Heart left ventricle (tissue), 16 donors: ENCODE measurements around the gene IFNA14. TPM values are rescaled to one million over a fixed set of nuclear protein-coding genes. Genes with fewer than 3 reads are reported as not detected.
A peak's percentile ranks its signal among the peaks of the same experiment; 100 is the strongest.
"Not testable (repeated sequence)": the region's sequence is repeated elsewhere in the genome, so short reads cannot be mapped to it uniquely, and the experiment has no call there.

Source experiments
- ATAC-seq, 4 donors: fragments of 200-7000 bp; cut with Tn5 transposase; one replicate each; pipeline ENCODE4 v1.9.1; 2020 to 2022; ENCODE audit warnings: moderate library complexity in 4 of 4, mild to moderate bottlenecking in 3 of 4, moderate number of reproducible peaks in 1 of 4
- DNase-seq, 5 donors: peaks; one replicate each; pipeline ENCODE4 v3.0.0-alpha.2; 2020
- H3K27ac ChIP-seq, 12 donors: fragments of 200-600 bp; sonication (generic) in 4 of 12; one replicate each; pipeline versions ENCODE4 v1.5.0 to v1.8.0; 2016 to 2022; ENCODE audit warnings: mild to moderate bottlenecking in 2 of 12
- H3K27me3 ChIP-seq, 9 donors: fragments of 200-600 bp; sonication (generic) in 2 of 9; one replicate each; pipeline versions ENCODE4 v1.5.1 to v1.8.0; 2016 to 2022; ENCODE audit warnings: mild to moderate bottlenecking in 3 of 9
- H3K36me3 ChIP-seq, 9 donors: fragments of 200-600 bp; sonication (generic) in 2 of 9; one replicate each; pipeline versions ENCODE4 v1.5.0 to v1.8.0; 2018 to 2022; ENCODE audit warnings: mild to moderate bottlenecking in 2 of 9
- H3K4me1 ChIP-seq, 12 donors: fragments of 200-600 bp; sonication (generic) in 4 of 12; one replicate each; pipeline versions ENCODE4 v1.5.0 to v1.8.0; 2016 to 2022; ENCODE audit warnings: mild to moderate bottlenecking in 3 of 12
- H3K4me3 ChIP-seq, 12 donors: fragments of 200-600 bp; sonication (generic) in 4 of 12; one replicate each; pipeline versions ENCODE4 v1.5.0 to v1.8.0; 2017 to 2022; ENCODE audit warnings: mild to moderate bottlenecking in 9 of 12, moderate library complexity in 4 of 12
- H3K9me3 ChIP-seq, 12 donors: fragments of 200-600 bp; sonication (generic) in 4 of 12; one replicate each; pipeline versions ENCODE4 v1.5.0 to v1.8.0; 2016 to 2022; ENCODE audit warnings: mild to moderate bottlenecking in 1 of 12
- POLR2A ChIP-seq, 2 donors: fragments of 450-650 bp; IDR thresholded peaks; one replicate each; pipeline ENCODE4 v1.6.1; 2017; ENCODE audit warnings: antibody characterized with exemption in 2 of 2, mild to moderate bottlenecking in 2 of 2, moderate library complexity in 2 of 2
- WGBS, 4 donors: extraction: QIAGEN DNeasy Blood & Tissue Kit in 2 of 4; methylation state at CpG; one replicate each; pipeline versions ENCODE4 v1.1.5 to v1.1.7; 2013 to 2018; 5-methylcytosine and 5-hydroxymethylcytosine counted together
- intact Hi-C, 10 donors: fragments of 100-400 bp; cut with DNase I; formaldehyde crosslinking; loops; one replicate each; pipeline versions ENCODE4 v1.11.1 to v1.14.2; 2022
- polyA plus RNA-seq, 2 donors: library from polyadenylated mRNA; stranded (reverse); fragments of 200-250 nt; gene quantifications; one replicate each; pipeline ENCODE4 v1.2.3, GENCODE V29; 2013
- total RNA-seq, 9 donors: library from RNA; depleted of rRNA in 2 of 9; stranded (reverse); fragments of >200 nt in 2 of 9; fragmentation: NEBNext Ultra II Directional in 3 of 9; extraction: Animal tissue kit (Norgen Biotek cat#: 25700) in 3 of 9; gene quantifications; one replicate each; pipeline versions ENCODE4 v1.1.0 to v1.2.4, GENCODE V29; 2016 to 2023
- TF ChIP-seq, protein P1 (sequence below), 12 donors: fragments of 200-600 bp; sonication (generic) in 4 of 12; IDR thresholded peaks; one replicate each; pipeline versions ENCODE4 v1.5.0 to v1.8.0; 2018 to 2022; ENCODE audit warnings: antibody characterized with exemption in 12 of 12, mild to moderate bottlenecking in 5 of 12
- donor health status: ischemic (EF 13 %, LVEDD 7.1; RV severe dilation, severe dysfunction).
- donor health status: healthy with polysubstance abuse.
- donor health status: DM: no; HTN: yes; CAD: no.
- donor health status: DM: no; HTN: no; CAD: no.
- donor health status: ischemic (EF 25% LVEDD 6.9; RV normal size, moderate dysfunction).
- donor health status: ischemic (EF 25% LVEDD 5.7; RV mildly dilated, moderate dysfunction).
- donor health status: healthy.
- donor health status: DM: yes; HTN: yes; CAD: no.
- donor health status: ischemic (EF 35%, LVEDD 5.7; RV mildly dilated, moderate dysfunction).
- donor health status: nonischemic (EF 11% LVEDD 7.7; RV severe dilation, severe dysfunction).
- donor health status: DM: yes; HTN: yes; CAD: no.
- donor health status: PGD.
- donor health status: ischemic (EF 29% LVEDD 5.4; RV normal size, mild dysfunction).
- donor health status: nonischemic (EF 23%, LVEDD 6.1; RV moderate dilation, normal function).

Gene IFNA14
- total and polyA plus RNA-seq, 11 donors: not detected

DNA sequence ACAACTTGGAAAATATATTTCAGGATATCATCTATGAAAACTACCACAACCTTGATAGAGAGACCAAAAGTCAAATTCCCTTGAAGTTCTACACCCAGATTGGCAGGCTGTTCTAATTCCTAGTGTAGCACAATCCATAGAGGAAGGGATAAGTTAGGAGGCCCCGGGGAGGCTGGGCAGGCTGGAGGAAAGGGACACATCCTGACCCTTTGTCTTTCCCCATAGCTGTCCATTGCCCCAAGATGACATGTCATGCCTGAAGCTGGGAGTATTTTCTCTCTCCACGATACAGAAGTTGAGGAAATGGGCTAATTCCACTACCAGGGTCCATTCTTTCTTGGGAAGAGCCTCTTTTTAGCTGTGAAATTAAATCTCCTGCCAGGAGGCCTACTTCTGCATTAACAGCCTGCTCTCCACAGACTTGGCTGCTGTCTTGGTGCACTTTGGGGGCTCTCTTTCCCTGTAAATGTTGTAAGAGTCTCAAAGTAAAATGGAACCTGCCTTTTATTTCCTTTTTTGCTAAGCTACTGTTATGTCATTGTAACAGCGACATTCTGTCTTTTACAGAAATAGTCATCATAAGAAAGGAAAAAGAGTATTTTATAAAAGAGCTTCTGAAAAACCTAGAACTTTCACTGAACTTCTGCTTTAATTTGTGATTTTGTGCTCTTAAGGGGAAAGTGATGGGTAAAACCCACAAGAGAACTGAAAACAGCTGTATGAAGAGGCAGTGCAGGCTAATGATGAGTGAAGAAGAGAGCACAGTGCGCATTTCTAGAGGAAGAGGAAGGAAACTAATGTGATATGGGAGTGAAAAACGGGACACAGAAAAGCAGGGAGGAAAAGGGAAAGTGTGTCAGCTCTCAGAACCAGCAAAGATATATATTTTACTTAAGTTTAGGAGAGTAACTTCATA, 26.1 kb downstream of the IFNA14 start:
- TF ChIP-seq, protein P1, sequence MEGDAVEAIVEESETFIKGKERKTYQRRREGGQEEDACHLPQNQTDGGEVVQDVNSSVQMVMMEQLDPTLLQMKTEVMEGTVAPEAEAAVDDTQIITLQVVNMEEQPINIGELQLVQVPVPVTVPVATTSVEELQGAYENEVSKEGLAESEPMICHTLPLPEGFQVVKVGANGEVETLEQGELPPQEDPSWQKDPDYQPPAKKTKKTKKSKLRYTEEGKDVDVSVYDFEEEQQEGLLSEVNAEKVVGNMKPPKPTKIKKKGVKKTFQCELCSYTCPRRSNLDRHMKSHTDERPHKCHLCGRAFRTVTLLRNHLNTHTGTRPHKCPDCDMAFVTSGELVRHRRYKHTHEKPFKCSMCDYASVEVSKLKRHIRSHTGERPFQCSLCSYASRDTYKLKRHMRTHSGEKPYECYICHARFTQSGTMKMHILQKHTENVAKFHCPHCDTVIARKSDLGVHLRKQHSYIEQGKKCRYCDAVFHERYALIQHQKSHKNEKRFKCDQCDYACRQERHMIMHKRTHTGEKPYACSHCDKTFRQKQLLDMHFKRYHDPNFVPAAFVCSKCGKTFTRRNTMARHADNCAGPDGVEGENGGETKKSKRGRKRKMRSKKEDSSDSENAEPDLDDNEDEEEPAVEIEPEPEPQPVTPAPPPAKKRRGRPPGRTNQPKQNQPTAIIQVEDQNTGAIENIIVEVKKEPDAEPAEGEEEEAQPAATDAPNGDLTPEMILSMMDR (IDR thresholded peaks at IDR 0.05): peak in 7 of 12 donors; percentile 5 to 36 (median 24)
- H3K27ac ChIP-seq, intact Hi-C loops, H3K27me3 ChIP-seq, H3K9me3 ChIP-seq, H3K4me1 ChIP-seq, DNase-seq, ATAC-seq, H3K4me3 ChIP-seq, H3K36me3 ChIP-seq: not testable (repeated sequence)
- 21 to 38% (median 29%) methylated on average over 5 of the region's 5 CpGs for WGBS, 4 donors

DNA sequence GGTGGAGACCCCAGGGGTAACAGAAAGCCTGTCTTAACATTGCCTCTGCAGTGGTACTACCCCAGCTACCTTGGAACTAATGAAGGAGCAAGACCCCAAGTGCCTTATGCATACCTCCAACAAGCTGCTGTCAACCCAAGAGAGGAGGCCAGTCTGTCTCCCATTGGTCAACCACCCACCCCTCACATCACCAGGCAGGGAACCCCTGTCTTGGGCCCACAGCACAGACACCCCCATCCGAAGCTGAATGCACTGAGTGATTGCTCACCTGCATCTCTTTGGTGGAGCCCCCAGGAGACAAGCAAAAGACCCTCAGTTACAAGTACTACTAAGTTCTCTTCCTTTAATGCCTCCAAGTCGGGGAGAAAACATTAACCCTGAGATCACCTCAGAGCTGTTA, 27.6 kb downstream of the IFNA14 start:
- H3K27ac ChIP-seq, H3K4me1 ChIP-seq, ATAC-seq, H3K36me3 ChIP-seq, H3K9me3 ChIP-seq, intact Hi-C loops, H3K4me3 ChIP-seq, DNase-seq, H3K27me3 ChIP-seq: not testable (repeated sequence)
- 57 to 78% (median 62%) methylated on average over 1 to 2 of the region's 2 CpGs for WGBS, 4 donors

DNA sequence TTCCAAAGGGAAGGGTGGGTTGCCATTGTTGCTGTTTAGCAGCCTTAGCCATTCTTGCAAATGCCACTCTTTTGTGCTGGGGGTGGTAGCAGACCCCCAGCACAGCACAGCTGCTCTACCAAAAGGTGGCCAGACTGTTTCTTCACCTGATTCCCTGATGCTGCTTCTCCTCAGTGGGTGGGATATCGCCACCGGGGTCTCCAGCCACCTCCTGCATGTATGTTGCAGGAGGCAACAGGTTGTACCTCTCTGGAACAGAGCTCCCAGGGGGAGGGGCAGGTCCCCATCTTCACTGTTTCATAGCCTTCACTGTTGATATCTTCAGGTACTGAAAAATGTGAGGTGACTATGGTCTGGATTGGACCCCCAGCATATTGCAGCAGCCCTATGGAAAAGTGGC, 29.0 kb downstream of the IFNA14 start:
- H3K9me3 ChIP-seq, H3K4me1 ChIP-seq, H3K27me3 ChIP-seq, H3K27ac ChIP-seq, intact Hi-C loops, H3K4me3 ChIP-seq, H3K36me3 ChIP-seq, ATAC-seq, DNase-seq: not testable (repeated sequence)
- 80 to 90% (median 85%) methylated on average over 2 of the region's 2 CpGs; no CpG with 5 or more reads in 1 of the 4 donors for WGBS, 4 donors

DNA sequence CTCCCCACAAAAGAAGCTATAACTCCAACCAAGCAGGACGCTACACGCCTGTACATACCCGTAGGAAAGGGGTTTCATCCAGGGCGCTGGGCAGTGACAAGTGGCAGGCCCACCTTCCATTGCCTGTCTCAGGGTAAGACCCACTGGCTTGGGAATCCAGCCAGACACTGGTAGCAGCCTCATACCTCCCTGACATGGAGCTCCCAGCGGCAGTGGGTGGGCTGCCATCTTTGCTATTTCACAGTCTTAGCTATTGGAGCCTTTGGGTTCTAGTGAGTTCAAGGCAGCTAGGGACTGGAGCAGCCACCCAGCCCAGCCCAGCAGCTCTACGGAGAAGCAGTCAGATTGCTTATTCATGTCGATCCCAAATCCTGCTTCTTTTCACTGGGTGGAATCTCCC, 29.5 kb downstream of the IFNA14 start:
- H3K36me3 ChIP-seq: no peaks in the 10 kb centered on the region
- no peak overlapping the region for H3K4me3 ChIP-seq
- WGBS, 4 donors: 83 to 90% (median 85%) methylated on average over 7 of the region's 7 CpGs
- H3K4me1 ChIP-seq: no peaks in the 10 kb centered on the region
- H3K27me3 ChIP-seq: no peaks in the 10 kb centered on the region
- intact Hi-C loops: no loop called here
- DNase-seq: no peak
- no peak overlapping the region for H3K27ac ChIP-seq
- ATAC-seq: no peak
- H3K9me3 ChIP-seq: no peaks in the 10 kb centered on the region
- TF ChIP-seq, protein P1 (IDR thresholded peaks at IDR 0.05): no peak
- TF ChIP-seq POLR2A (IDR thresholded peaks at IDR 0.05): no peak

DNA sequence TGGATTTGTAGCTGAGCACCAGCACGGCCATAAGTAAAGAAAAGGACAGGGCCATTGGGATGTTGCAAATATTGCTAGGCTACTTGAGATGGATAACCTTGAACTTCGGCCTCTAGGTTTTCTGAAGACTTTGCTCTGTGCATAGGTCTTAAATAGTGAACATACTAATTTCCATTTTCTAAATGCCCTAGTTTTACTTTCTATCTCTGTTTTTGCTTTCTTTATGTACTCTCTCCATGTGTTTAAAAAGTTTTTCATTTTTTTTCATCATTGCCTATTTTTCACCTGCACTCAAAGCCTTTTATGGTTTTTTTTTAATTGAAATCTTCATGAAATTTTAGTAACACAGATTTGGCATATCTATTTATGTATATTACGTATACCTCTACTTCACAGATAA, 32.8 kb downstream of the IFNA14 start, which contains the start of gene IFNA10:
IFNA10 (minus strand) TSS at position 101 of the 400 bp plus-strand sequence; CDS start at position 55, 46 bp downstream.
- H3K27ac ChIP-seq, H3K9me3 ChIP-seq, H3K4me3 ChIP-seq, H3K27me3 ChIP-seq, H3K36me3 ChIP-seq, DNase-seq, ATAC-seq, H3K4me1 ChIP-seq, intact Hi-C loops: not testable (repeated sequence)
- WGBS, 4 donors: 87 to 90% (median 89%) methylated on average over 3 of the region's 3 CpGs
